GM12875 (cell line): ENCODE measurements around the gene FBXO2.
A peak's percentile ranks its signal among the peaks of the same experiment; 100 is the strongest.

ENCODE experiments used
- H3K4me3 ChIP-seq: one replicate; pipeline ENCODE4 v1.5.1; 2011; ENCODE audit warnings: low read depth, low read length, control low read depth
- CTCF ChIP-seq: IDR thresholded peaks from 2 replicates; pipeline ENCODE4 v1.5.1; 2011; ENCODE audit warnings: low read depth, mild to moderate bottlenecking, control low read depth, inconsistent platforms, low read length, moderate library complexity, borderline replicate concordance; ENCODE audit not compliant: insufficient read depth

The FBXO2 gene

GRCh38 chr1:11654137-11654938 is at the start of gene FBXO2, which contains the start of gene FBXO44:
Gene FBXO2, minus strand, starts transcription at chr1:11654429. Its CDS starts 89 bp downstream, at chr1:11654340.
Gene FBXO44, plus strand, starts transcription at chr1:11654877. Its CDS starts 959 bp downstream, at chr1:11655836.
- H3K4me3 ChIP-seq, result peak within 1 kb of the TSS; percentile 62

GRCh38 chr1:11703357-11704193 is 49.3 kb upstream of the FBXO2 start:
- TF ChIP-seq CTCF, result no peak

More at GRCh38 chr1:11654137-11654938, at the start of gene FBXO2, which contains the start of gene FBXO44:
- no peak for TF ChIP-seq CTCF

GRCh38 chr1:11701981-11702803 is 48.0 kb upstream of the FBXO2 start:
- no peak for TF ChIP-seq CTCF
- H3K4me3 ChIP-seq, result no peak overlapping the region

More at GRCh38 chr1:11703357-11704193, 49.3 kb upstream of the FBXO2 start:
- no peak overlapping the region for H3K4me3 ChIP-seq

- no peak for TF ChIP-seq CTCF
- H3K4me3 ChIP-seq, result no peak overlapping the region
Observed at GRCh38 chr1:11701551-11701961, 47.3 kb upstream of the FBXO2 start.

GRCh38 chr1:11700601-11701467 is 46.6 kb upstream of the FBXO2 start:
- no peak for TF ChIP-seq CTCF
- no peak overlapping the region for H3K4me3 ChIP-seq

GRCh38 chr1:11697893-11698210 is 43.6 kb upstream of the FBXO2 start:
- no peak for TF ChIP-seq CTCF
- no peak overlapping the region for H3K4me3 ChIP-seq
